Measurements from ENCODE around the gene MCM9. TPM values are rescaled to one million over a fixed set of nuclear protein-coding genes. Genes with fewer than 3 reads are reported as not detected.

Gene MCM9
- total RNA-seq, 1 experiment from 2014 or later, result 14.9 TPM

DNA sequence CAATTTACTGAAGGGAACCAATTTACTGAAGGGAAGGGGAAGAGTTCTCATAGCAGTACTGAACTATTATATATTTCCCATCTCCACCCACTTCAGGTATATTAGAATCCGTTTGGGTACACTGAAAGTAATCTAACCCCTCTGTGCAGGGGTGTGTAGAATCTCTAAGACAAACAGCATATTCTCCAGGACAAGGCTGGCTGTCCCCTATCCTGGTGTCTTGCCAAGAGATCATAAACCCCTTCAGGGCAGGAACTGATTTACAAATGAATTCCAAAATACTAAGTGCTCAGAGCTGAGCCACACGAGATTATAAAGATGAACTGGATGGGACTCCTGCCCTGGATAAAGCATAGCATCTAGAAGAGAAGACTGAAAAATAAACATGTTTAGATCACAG is 31.8 kb downstream of the MCM9 start:
- DNase-seq (ENCODE audit: low spot score) (no peak), ATAC-seq (no peak)
- H3K36me3 Mint-ChIP-seq, result peaks cover 75% of the 10 kb centered on the region
- TF ChIP-seq ZNF416 (CRISPR knock-in tag; IDR thresholded peaks at IDR 0.05) (no peak), ESRRA (CRISPR knock-in tag; IDR thresholded peaks at IDR 0.05; ENCODE audit: borderline replicate concordance) (no peak), USF2 (CRISPR knock-in tag; IDR thresholded peaks at IDR 0.05) (no peak), RORB (CRISPR knock-in tag; IDR thresholded peaks at IDR 0.05) (no peak), CBFB (CRISPR knock-in tag; IDR thresholded peaks at IDR 0.05; ENCODE audit: low read depth) (no peak), ZNF138 (CRISPR knock-in tag; conservative IDR thresholded peaks at IDR 0.05) (no peak), JAZF1 (CRISPR knock-in tag; IDR thresholded peaks at IDR 0.05) (no peak), RELA (CRISPR knock-in tag; IDR thresholded peaks at IDR 0.05; ENCODE audit: borderline replicate concordance) (no peak), USF1 (CRISPR knock-in tag; IDR thresholded peaks at IDR 0.05) (no peak), E2F1 (CRISPR knock-in tag; IDR thresholded peaks at IDR 0.05) (no peak), ZMAT4 (CRISPR knock-in tag; IDR thresholded peaks at IDR 0.05) (no peak), TEAD1 (CRISPR knock-in tag; IDR thresholded peaks at IDR 0.05) (no peak), FOXJ3 (CRISPR knock-in tag; IDR thresholded peaks at IDR 0.05; ENCODE audit: borderline replicate concordance) (no peak), MLX (CRISPR knock-in tag; IDR thresholded peaks at IDR 0.05) (no peak), FOXK1 (CRISPR knock-in tag; IDR thresholded peaks at IDR 0.05) (no peak), ZNF317 (CRISPR knock-in tag; IDR thresholded peaks at IDR 0.05; ENCODE audit: borderline replicate concordance, low read depth) (no peak), AFF4 (CRISPR knock-in tag; IDR thresholded peaks at IDR 0.05; ENCODE audit: borderline replicate concordance) (no peak), MXD4 (CRISPR knock-in tag; IDR thresholded peaks at IDR 0.05; ENCODE audit: borderline replicate concordance) (no peak)
- TF ChIP-seq, protein P1, sequence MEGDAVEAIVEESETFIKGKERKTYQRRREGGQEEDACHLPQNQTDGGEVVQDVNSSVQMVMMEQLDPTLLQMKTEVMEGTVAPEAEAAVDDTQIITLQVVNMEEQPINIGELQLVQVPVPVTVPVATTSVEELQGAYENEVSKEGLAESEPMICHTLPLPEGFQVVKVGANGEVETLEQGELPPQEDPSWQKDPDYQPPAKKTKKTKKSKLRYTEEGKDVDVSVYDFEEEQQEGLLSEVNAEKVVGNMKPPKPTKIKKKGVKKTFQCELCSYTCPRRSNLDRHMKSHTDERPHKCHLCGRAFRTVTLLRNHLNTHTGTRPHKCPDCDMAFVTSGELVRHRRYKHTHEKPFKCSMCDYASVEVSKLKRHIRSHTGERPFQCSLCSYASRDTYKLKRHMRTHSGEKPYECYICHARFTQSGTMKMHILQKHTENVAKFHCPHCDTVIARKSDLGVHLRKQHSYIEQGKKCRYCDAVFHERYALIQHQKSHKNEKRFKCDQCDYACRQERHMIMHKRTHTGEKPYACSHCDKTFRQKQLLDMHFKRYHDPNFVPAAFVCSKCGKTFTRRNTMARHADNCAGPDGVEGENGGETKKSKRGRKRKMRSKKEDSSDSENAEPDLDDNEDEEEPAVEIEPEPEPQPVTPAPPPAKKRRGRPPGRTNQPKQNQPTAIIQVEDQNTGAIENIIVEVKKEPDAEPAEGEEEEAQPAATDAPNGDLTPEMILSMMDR (IDR thresholded peaks at IDR 0.05), result no peak
- H3K4me1 Mint-ChIP-seq, result peaks cover 37% of the 10 kb centered on the region
- no peaks in the 10 kb centered on the region for H3K27me3 Mint-ChIP-seq (ENCODE audit: low read depth)
- no peaks in the 10 kb centered on the region for H3K9me3 Mint-ChIP-seq
- CTCF ChIA-PET, result no interaction called here
- H3K27ac Mint-ChIP-seq, result peak overlapping the region; percentile 66
- POLR2A ChIA-PET, result no interaction called here
- no peak overlapping the region for H3K4me3 Mint-ChIP-seq

Measured in WTC11 (cell line).